Heart left ventricle (tissue), 13 donors: ENCODE results near the gene RAB44.

Experiments
- POLR2A ChIP-seq, 2 donors: fragments of 450-650 bp; IDR thresholded peaks; one replicate each; pipeline ENCODE4 v1.6.1; 2017; ENCODE audit warnings: antibody characterized with exemption in 2 of 2, mild to moderate bottlenecking in 2 of 2, moderate library complexity in 2 of 2
- TF ChIP-seq, protein P1 (sequence below), 12 donors: fragments of 200-600 bp; sonication (generic) in 4 of 12; IDR thresholded peaks; one replicate each; pipeline versions ENCODE4 v1.5.0 to v1.8.0; 2018 to 2022; ENCODE audit warnings: antibody characterized with exemption in 12 of 12, mild to moderate bottlenecking in 5 of 12
- donor health status: ischemic (EF 13 %, LVEDD 7.1; RV severe dilation, severe dysfunction).
- donor health status: DM: no; HTN: yes; CAD: no.
- donor health status: DM: no; HTN: no; CAD: no.
- donor health status: ischemic (EF 25% LVEDD 6.9; RV normal size, moderate dysfunction).
- donor health status: ischemic (EF 25% LVEDD 5.7; RV mildly dilated, moderate dysfunction).
- donor health status: ischemic (EF 35%, LVEDD 5.7; RV mildly dilated, moderate dysfunction).
- donor health status: nonischemic (EF 11% LVEDD 7.7; RV severe dilation, severe dysfunction).
- donor health status: DM: yes; HTN: yes; CAD: no.
- donor health status: PGD.
- donor health status: ischemic (EF 29% LVEDD 5.4; RV normal size, mild dysfunction).
- donor health status: nonischemic (EF 23%, LVEDD 6.1; RV moderate dilation, normal function).

DNA sequence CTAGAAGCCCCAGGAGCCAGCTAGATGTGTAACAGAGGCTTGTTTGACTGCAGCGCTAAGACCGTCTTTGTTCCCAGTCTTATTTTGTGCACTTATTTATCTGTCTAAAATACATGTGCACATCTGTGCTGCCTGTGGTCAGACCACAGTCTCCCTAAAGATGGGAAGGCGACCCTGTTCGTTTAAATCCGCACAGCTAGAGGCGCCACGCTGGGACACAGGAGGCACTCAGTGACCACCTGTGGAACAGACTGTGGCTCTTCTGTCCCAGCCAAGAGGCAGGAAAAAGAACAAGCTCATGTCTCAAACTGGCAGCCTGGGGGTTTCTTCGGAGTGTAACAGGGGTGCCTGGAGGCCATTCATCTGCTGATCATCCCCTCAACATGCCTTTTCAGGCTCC is 74.8 kb downstream of the RAB44 start:
- TF ChIP-seq, protein P1, sequence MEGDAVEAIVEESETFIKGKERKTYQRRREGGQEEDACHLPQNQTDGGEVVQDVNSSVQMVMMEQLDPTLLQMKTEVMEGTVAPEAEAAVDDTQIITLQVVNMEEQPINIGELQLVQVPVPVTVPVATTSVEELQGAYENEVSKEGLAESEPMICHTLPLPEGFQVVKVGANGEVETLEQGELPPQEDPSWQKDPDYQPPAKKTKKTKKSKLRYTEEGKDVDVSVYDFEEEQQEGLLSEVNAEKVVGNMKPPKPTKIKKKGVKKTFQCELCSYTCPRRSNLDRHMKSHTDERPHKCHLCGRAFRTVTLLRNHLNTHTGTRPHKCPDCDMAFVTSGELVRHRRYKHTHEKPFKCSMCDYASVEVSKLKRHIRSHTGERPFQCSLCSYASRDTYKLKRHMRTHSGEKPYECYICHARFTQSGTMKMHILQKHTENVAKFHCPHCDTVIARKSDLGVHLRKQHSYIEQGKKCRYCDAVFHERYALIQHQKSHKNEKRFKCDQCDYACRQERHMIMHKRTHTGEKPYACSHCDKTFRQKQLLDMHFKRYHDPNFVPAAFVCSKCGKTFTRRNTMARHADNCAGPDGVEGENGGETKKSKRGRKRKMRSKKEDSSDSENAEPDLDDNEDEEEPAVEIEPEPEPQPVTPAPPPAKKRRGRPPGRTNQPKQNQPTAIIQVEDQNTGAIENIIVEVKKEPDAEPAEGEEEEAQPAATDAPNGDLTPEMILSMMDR (IDR thresholded peaks at IDR 0.05) = no peak
- no peak for TF ChIP-seq POLR2A (IDR thresholded peaks at IDR 0.05)
